ENCODE results near the gene FLYWCH1. TPM values are rescaled to one million over a fixed set of nuclear protein-coding genes. Genes with fewer than 3 reads are reported as not detected.

The FLYWCH1 gene
- total RNA-seq, 1 experiment from 2014 or later, result 32.6 TPM

GRCh38 chr16:2952679-2953078 lies 40.9 kb downstream of the FLYWCH1 start:
- ChIA-PET CTCF (interaction anchor here (0.7 to 2.6 kb wide), 9 partner anchors 9 to 1620 kb away, joined by 3 to 11 read pairs (median 4); partner anchors contain the start of gene KREMEN2), POLR2A (interaction anchor here (1.9 kb wide), 1 partner anchor 17 kb away, joined by 8 read pairs; the partner anchor contains the start of gene PAQR4)
- DNase-seq (ENCODE audit: low spot score) (no peak), ATAC-seq (no peak)
- no peaks in the 10 kb centered on the region; the same call in 1 of the 2 replicates for H3K27me3 Mint-ChIP-seq (ENCODE audit: low read depth)
- H3K9me3 Mint-ChIP-seq, result no peaks in the 10 kb centered on the region
- H3K4me3 Mint-ChIP-seq, result no peak overlapping the region
- TF ChIP-seq AFF4 (CRISPR knock-in tag; IDR thresholded peaks at IDR 0.05; ENCODE audit: borderline replicate concordance), result no peak
- no peak for TF ChIP-seq CREB1 (CRISPR knock-in tag; IDR thresholded peaks at IDR 0.05)
- TF ChIP-seq HMGA2 (CRISPR knock-in tag; IDR thresholded peaks at IDR 0.05), result no peak
- no peak for TF ChIP-seq ZSCAN18 (CRISPR knock-in tag; IDR thresholded peaks at IDR 0.05)
- no peak for TF ChIP-seq PRDM15 (CRISPR knock-in tag; IDR thresholded peaks at IDR 0.05)
- TF ChIP-seq PRRX2 (CRISPR knock-in tag; IDR thresholded peaks at IDR 0.05), result no peak
- no peak for TF ChIP-seq ETV6 (CRISPR knock-in tag; IDR thresholded peaks at IDR 0.05)
- TF ChIP-seq EMX1 (CRISPR knock-in tag; IDR thresholded peaks at IDR 0.05), result no peak
- H3K27ac Mint-ChIP-seq, result peak overlapping the region; percentile 36; the same call in 1 of the 2 replicates
- H3K36me3 Mint-ChIP-seq, result no peaks in the 10 kb centered on the region
- peaks cover 26% of the 10 kb centered on the region for H3K4me1 Mint-ChIP-seq

GRCh38 chr16:2953706-2954627 lies 42.2 kb downstream of the FLYWCH1 start:
- Mint-ChIP-seq H3K36me3 (no peaks in the 10 kb centered on the region), H3K4me3 (no peak overlapping the region), H3K27me3 (ENCODE audit: low read depth) (no peaks in the 10 kb centered on the region; the same call in 1 of the 2 replicates), H3K4me1 (peaks cover 26% of the 10 kb centered on the region), H3K9me3 (no peaks in the 10 kb centered on the region), H3K27ac (no peak overlapping the region)
- DNase-seq (ENCODE audit: low spot score), result no peak
- ChIA-PET POLR2A (interaction anchor here (1.9 kb wide), 1 partner anchor 16 kb away, joined by 8 read pairs; the partner anchor contains the start of gene PAQR4), CTCF (interaction anchor here (0.7 to 2.6 kb wide), 3 partner anchors 11 to 1339 kb away, joined by 4 to 11 read pairs (median 7); partner anchors contain the start of gene KREMEN2)
- ATAC-seq, result no peak
- no peak for TF ChIP-seq ZNF232 (CRISPR knock-in tag; IDR thresholded peaks at IDR 0.05)
- no peak for TF ChIP-seq FOXP1 (CRISPR knock-in tag; IDR thresholded peaks at IDR 0.05; ENCODE audit: borderline replicate concordance)
- TF ChIP-seq CREM (CRISPR knock-in tag; IDR thresholded peaks at IDR 0.05), result no peak
- TF ChIP-seq ZNF138 (CRISPR knock-in tag; conservative IDR thresholded peaks at IDR 0.05), result no peak
- no peak for TF ChIP-seq ATF2 (CRISPR knock-in tag; IDR thresholded peaks at IDR 0.05; ENCODE audit: borderline replicate concordance, low read depth)
- TF ChIP-seq ESRRA (CRISPR knock-in tag; IDR thresholded peaks at IDR 0.05; ENCODE audit: borderline replicate concordance), result no peak
- no peak for TF ChIP-seq JAZF1 (CRISPR knock-in tag; IDR thresholded peaks at IDR 0.05)
- no peak for TF ChIP-seq ATF1 (CRISPR knock-in tag; IDR thresholded peaks at IDR 0.05)
- no peak for TF ChIP-seq ZMAT4 (CRISPR knock-in tag; IDR thresholded peaks at IDR 0.05)
- TF ChIP-seq ZSCAN18 (CRISPR knock-in tag; IDR thresholded peaks at IDR 0.05), result no peak
- TF ChIP-seq NFE2L1 (CRISPR knock-in tag; IDR thresholded peaks at IDR 0.05), result no peak
- TF ChIP-seq OVOL2 (CRISPR knock-in tag; IDR thresholded peaks at IDR 0.05; ENCODE audit: borderline replicate concordance), result no peak

Measured in WTC11 (cell line).